ENCODE results near the gene SLC9A9. TPM values are rescaled to one million over a fixed set of nuclear protein-coding genes. Genes with fewer than 3 reads are reported as not detected.

Gene SLC9A9
- total RNA-seq, 4 donors from 2014 or later, result 13.4 to 15.0 (median 14.4) TPM

- intact Hi-C loops (cut with DNase I), result no loop called here
- DNase-seq (ENCODE audit: extremely low spot score), result no peak
- TF ChIP-seq POLR2AphosphoS5 (IDR thresholded peaks at IDR 0.05), result no peak
- TF ChIP-seq POLR2A (IDR thresholded peaks at IDR 0.05; ENCODE audit: low read depth), result no peak
- no peak overlapping the region for H3K27ac ChIP-seq (replicated peaks in 1 of 4)
- no peak overlapping the region for H3K4me3 ChIP-seq
- peaks cover 0 to under 1% (median 0%) of the 10 kb centered on the region in 4 donors for H3K4me1 ChIP-seq
- H3K27me3 ChIP-seq, result no peaks in the 10 kb centered on the region
- no peaks in the 10 kb centered on the region for H3K9me3 ChIP-seq
- no peaks in the 10 kb centered on the region for H3K36me3 ChIP-seq
Observed at GRCh38 chr3:143402602-143403001, 445.7 kb downstream of the SLC9A9 start.

DNA sequence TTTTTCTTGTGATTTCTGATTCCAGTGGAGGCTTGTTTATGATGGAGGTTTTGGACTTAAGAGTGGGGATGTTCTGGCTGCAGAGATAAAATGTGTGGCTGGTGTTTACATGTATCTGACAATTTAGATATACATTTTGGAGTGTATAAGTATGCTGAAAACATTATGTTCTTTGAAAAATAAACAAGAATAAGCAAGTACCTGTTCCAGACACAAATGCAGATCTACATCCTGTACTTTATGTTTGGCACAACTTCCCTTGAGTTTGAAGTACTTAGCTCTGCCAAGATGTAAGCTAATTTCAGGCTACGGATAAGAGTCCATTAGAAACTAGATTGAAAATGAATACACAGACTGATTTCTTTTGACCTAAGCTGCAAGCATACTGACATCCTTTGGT, 451.5 kb downstream of the SLC9A9 start:
- Histone ChIP-seq H3K9me3 (no peaks in the 10 kb centered on the region), H3K27me3 (no peaks in the 10 kb centered on the region), H3K4me3 (no peak overlapping the region), H3K27ac (replicated peaks in 1 of 4) (no peak overlapping the region), H3K4me1 (peaks cover 0 to 11% (median 8%) of the 10 kb centered on the region in 4 donors), H3K36me3 (no peaks in the 10 kb centered on the region)
- DNase-seq (ENCODE audit: extremely low spot score), result no peak
- WGBS, result 39% methylated on average over 1 of the region's 1 CpG
- TF ChIP-seq EP300 (IDR thresholded peaks at IDR 0.05) (no peak), POLR2AphosphoS5 (IDR thresholded peaks at IDR 0.05) (no peak), POLR2A (IDR thresholded peaks at IDR 0.05; ENCODE audit: low read depth) (no peak)
- TF ChIP-seq, protein P1, sequence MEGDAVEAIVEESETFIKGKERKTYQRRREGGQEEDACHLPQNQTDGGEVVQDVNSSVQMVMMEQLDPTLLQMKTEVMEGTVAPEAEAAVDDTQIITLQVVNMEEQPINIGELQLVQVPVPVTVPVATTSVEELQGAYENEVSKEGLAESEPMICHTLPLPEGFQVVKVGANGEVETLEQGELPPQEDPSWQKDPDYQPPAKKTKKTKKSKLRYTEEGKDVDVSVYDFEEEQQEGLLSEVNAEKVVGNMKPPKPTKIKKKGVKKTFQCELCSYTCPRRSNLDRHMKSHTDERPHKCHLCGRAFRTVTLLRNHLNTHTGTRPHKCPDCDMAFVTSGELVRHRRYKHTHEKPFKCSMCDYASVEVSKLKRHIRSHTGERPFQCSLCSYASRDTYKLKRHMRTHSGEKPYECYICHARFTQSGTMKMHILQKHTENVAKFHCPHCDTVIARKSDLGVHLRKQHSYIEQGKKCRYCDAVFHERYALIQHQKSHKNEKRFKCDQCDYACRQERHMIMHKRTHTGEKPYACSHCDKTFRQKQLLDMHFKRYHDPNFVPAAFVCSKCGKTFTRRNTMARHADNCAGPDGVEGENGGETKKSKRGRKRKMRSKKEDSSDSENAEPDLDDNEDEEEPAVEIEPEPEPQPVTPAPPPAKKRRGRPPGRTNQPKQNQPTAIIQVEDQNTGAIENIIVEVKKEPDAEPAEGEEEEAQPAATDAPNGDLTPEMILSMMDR (IDR thresholded peaks at IDR 0.05), result no peak
- intact Hi-C loops (cut with DNase I), result no loop called here

GRCh38 chr3:143389388-143389787, 458.9 kb downstream of the SLC9A9 start:
- DNase-seq (ENCODE audit: extremely low spot score), result no peak
- no peak overlapping the region for H3K4me3 ChIP-seq
- TF ChIP-seq POLR2AphosphoS5 (IDR thresholded peaks at IDR 0.05) (no peak), POLR2A (IDR thresholded peaks at IDR 0.05; ENCODE audit: low read depth) (no peak), EP300 (IDR thresholded peaks at IDR 0.05) (no peak)
- TF ChIP-seq, protein P1 (IDR thresholded peaks at IDR 0.05), result no peak
- H3K27ac ChIP-seq (replicated peaks in 1 of 4), result no peak overlapping the region
- 83% methylated on average over 2 of the region's 2 CpGs for WGBS
- no peaks in the 10 kb centered on the region for H3K9me3 ChIP-seq
- H3K36me3 ChIP-seq, result no peaks in the 10 kb centered on the region
- H3K27me3 ChIP-seq, result no peaks in the 10 kb centered on the region
- H3K4me1 ChIP-seq, result no peaks in the 10 kb centered on the region
- intact Hi-C loops (cut with DNase I), result no loop called here

- no peak for DNase-seq (ENCODE audit: extremely low spot score)
- H3K9me3 ChIP-seq, result no peaks in the 10 kb centered on the region
- H3K36me3 ChIP-seq, result no peaks in the 10 kb centered on the region
- intact Hi-C loops (cut with DNase I), result no loop called here
- H3K4me3 ChIP-seq, result no peak overlapping the region
- no peak for TF ChIP-seq POLR2AphosphoS5 (IDR thresholded peaks at IDR 0.05)
- TF ChIP-seq, protein P1 (IDR thresholded peaks at IDR 0.05), result no peak
- no peak for TF ChIP-seq EP300 (IDR thresholded peaks at IDR 0.05)
- TF ChIP-seq POLR2A (IDR thresholded peaks at IDR 0.05; ENCODE audit: low read depth), result no peak
- H3K27me3 ChIP-seq, result no peaks in the 10 kb centered on the region
- whole genome bisulfite sequencing, result 94% methylated on average over 2 of the region's 2 CpGs
- H3K27ac ChIP-seq (replicated peaks in 1 of 4), result no peak overlapping the region
- H3K4me1 ChIP-seq, result no peaks in the 10 kb centered on the region
Observed at GRCh38 chr3:143387425-143387824, 460.8 kb downstream of the SLC9A9 start.

GRCh38 chr3:143384076-143384475, 464.2 kb downstream of the SLC9A9 start:
- intact Hi-C loops (cut with DNase I), result no loop called here
- no peak overlapping the region for H3K4me3 ChIP-seq
- H3K9me3 ChIP-seq, result no peaks in the 10 kb centered on the region
- no peaks in the 10 kb centered on the region for H3K36me3 ChIP-seq
- WGBS, result 100% methylated on average over 2 of the region's 2 CpGs
- H3K27ac ChIP-seq (replicated peaks in 1 of 4), result no peak overlapping the region
- no peaks in the 10 kb centered on the region for H3K27me3 ChIP-seq
- no peaks in the 10 kb centered on the region for H3K4me1 ChIP-seq
- no peak for DNase-seq (ENCODE audit: extremely low spot score)
- TF ChIP-seq, protein P1 (IDR thresholded peaks at IDR 0.05), result no peak
- TF ChIP-seq POLR2AphosphoS5 (IDR thresholded peaks at IDR 0.05) (no peak), POLR2A (IDR thresholded peaks at IDR 0.05; ENCODE audit: low read depth) (no peak), EP300 (IDR thresholded peaks at IDR 0.05) (no peak)

All from esophagus muscularis mucosa (tissue), 4 donors.